Fibroblast of villous mesenchyme (primary cell): ENCODE data around the gene PPP1R26. TPM values are rescaled to one million over a fixed set of nuclear protein-coding genes. Genes with fewer than 3 reads are reported as not detected.
A peak's percentile ranks its signal among the peaks of the same experiment; 100 is the strongest.

Source experiments
- DNase-seq: peaks from one replicate; pipeline ENCODE4 v3.0.0-alpha.2; 2010; ENCODE audit warnings: low read depth
- H3K4me3 ChIP-seq: 2 replicates; pipeline ENCODE4 v1.5.1; 2011; ENCODE audit warnings: low read depth, mild to moderate bottlenecking, low read length
- CTCF ChIP-seq: IDR thresholded peaks from 2 replicates; pipeline ENCODE4 v1.5.1; 2012; ENCODE audit warnings: low read depth, mild to moderate bottlenecking, low read length; ENCODE audit not compliant: insufficient read depth
- total RNA-seq: library from RNA; depleted of rRNA; stranded (reverse); fragments of >200 nt; gene quantifications from 2 replicates; pipeline ENCODE4 v1.2.3, GENCODE V29; 2012

PPP1R26 gene
- total RNA-seq, 1 donor, result 11.7 TPM

- no peak for TF ChIP-seq CTCF
- H3K4me3 ChIP-seq, result no peak overlapping the region
- no peak for DNase-seq
Observed at GRCh38 chr9:135522137-135522877, 42.7 kb downstream of the PPP1R26 start.

- TF ChIP-seq CTCF, result no peak
- no peak for DNase-seq
- H3K4me3 ChIP-seq, result no peak overlapping the region
Observed at GRCh38 chr9:135522931-135523330, 43.3 kb downstream of the PPP1R26 start.

GRCh38 chr9:135523521-135524129, 44.0 kb downstream of the PPP1R26 start:
- DNase-seq, result no peak
- no peak overlapping the region for H3K4me3 ChIP-seq
- no peak for TF ChIP-seq CTCF

- peak; percentile 67 for DNase-seq
- no peak overlapping the region for H3K4me3 ChIP-seq
- TF ChIP-seq CTCF, result no peak
Observed at GRCh38 chr9:135524130-135524861, 44.7 kb downstream of the PPP1R26 start.

- no peak overlapping the region for H3K4me3 ChIP-seq
- TF ChIP-seq CTCF, result no peak
- DNase-seq, result no peak
Observed at GRCh38 chr9:135525241-135526088, 45.9 kb downstream of the PPP1R26 start.

GRCh38 chr9:135526089-135526729, 46.6 kb downstream of the PPP1R26 start:
- H3K4me3 ChIP-seq, result no peak overlapping the region
- DNase-seq, result no peak
- TF ChIP-seq CTCF, result no peak
